KOPT-K1 (cell line): ENCODE measurements around the gene OTULIN.

ENCODE experiments used
- H3K27ac ChIP-seq: fragments of 200-600 bp; sonication (generic); 2 replicates; pipeline ENCODE4 v1.5.1; 2016; ENCODE audit warnings: antibody characterized with exemption, mild to moderate bottlenecking, low read depth, low read length; ENCODE audit not compliant: poor library complexity, severe bottlenecking
- H3K36me3 ChIP-seq: fragments of 200-600 bp; sonication (generic); 2 replicates; pipeline ENCODE4 v1.5.1; 2017; ENCODE audit warnings: antibody characterized with exemption, mild to moderate bottlenecking, low read length, moderate library complexity; ENCODE audit not compliant: insufficient read depth
- H3K9me3 ChIP-seq: fragments of 200-600 bp; sonication (generic); 2 replicates; pipeline ENCODE4 v1.5.1; 2017; ENCODE audit warnings: antibody characterized with exemption, low read length, mild to moderate bottlenecking; ENCODE audit not compliant: insufficient read depth, poor library complexity, severe bottlenecking

The OTULIN gene

GRCh38 chr5:14664270-14665100 is at the start of gene OTULIN:
Gene OTULIN (plus strand): TSS chr5:14664718. CDS start chr5:14664826, 108 bp downstream.
- Histone ChIP-seq H3K36me3 (peaks cover 23% of the 10 kb centered on the region), H3K9me3 (no peaks in the 10 kb centered on the region), H3K27ac (peak within 1 kb of the TSS; percentile 74)

- Histone ChIP-seq H3K27ac (no peak overlapping the region), H3K36me3 (no peaks in the 10 kb centered on the region), H3K9me3 (no peaks in the 10 kb centered on the region)
Measured at GRCh38 chr5:14615365-14615764, 49.2 kb upstream of the OTULIN start.

GRCh38 chr5:14617441-14617840 is 47.1 kb upstream of the OTULIN start:
- peaks cover 3% of the 10 kb centered on the region for H3K9me3 ChIP-seq
- H3K27ac ChIP-seq: no peak overlapping the region
- no peaks in the 10 kb centered on the region for H3K36me3 ChIP-seq

DNA sequence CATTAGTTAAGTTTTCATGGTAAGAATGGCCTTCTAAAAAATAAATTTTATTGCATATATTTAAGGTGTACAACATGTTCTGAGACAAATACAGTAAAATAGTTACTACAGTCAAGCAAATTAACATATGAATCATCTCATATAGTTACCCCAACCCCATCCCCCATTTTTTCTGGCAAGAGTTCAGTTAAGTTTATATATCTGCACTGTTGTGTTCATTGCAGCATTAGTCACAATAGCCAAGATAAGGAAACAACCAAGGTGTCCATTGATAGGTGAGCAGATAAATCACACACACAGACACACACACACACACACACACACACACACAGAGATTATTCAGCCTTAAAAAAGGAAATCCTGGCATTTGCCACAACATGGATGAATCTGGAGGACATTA is 37.2 kb upstream of the OTULIN start:
- no peaks in the 10 kb centered on the region for H3K36me3 ChIP-seq
- H3K27ac ChIP-seq: no peak overlapping the region
- no peaks in the 10 kb centered on the region for H3K9me3 ChIP-seq

- Histone ChIP-seq H3K9me3 (no peaks in the 10 kb centered on the region), H3K27ac (no peak overlapping the region), H3K36me3 (no peaks in the 10 kb centered on the region)
Measured at GRCh38 chr5:14628346-14628745, 36.2 kb upstream of the OTULIN start.

DNA sequence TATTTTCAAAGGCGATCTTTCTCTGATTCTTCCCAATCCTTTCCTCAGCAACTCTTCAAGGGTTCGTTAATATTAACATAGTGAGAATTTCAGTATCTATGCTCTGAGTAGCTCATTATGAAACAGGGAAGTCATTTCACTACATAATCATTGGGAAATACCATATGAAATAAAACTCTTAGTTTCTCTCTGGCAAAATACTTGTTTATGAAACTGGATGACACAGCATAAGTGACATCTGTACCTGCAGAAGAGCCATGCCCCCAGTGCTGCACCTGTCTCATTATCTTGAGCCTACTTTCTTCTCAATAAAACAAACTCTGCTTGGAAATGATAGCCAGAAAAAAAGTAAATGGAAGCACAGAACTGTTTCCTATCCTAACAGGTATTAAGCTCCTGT is 33.8 kb upstream of the OTULIN start:
- H3K27ac ChIP-seq: no peak overlapping the region
- no peaks in the 10 kb centered on the region for H3K36me3 ChIP-seq
- H3K9me3 ChIP-seq: no peaks in the 10 kb centered on the region

GRCh38 chr5:14635656-14636055 is 28.9 kb upstream of the OTULIN start:
- Histone ChIP-seq H3K27ac (no peak overlapping the region), H3K9me3 (no peaks in the 10 kb centered on the region)

GRCh38 chr5:14640765-14641164 is 23.8 kb upstream of the OTULIN start:
- H3K27ac ChIP-seq: no peak overlapping the region
- no peaks in the 10 kb centered on the region for H3K36me3 ChIP-seq
- H3K9me3 ChIP-seq: no peaks in the 10 kb centered on the region

More at GRCh38 chr5:14635656-14636055, 28.9 kb upstream of the OTULIN start:
- H3K36me3 ChIP-seq: no peaks in the 10 kb centered on the region

DNA sequence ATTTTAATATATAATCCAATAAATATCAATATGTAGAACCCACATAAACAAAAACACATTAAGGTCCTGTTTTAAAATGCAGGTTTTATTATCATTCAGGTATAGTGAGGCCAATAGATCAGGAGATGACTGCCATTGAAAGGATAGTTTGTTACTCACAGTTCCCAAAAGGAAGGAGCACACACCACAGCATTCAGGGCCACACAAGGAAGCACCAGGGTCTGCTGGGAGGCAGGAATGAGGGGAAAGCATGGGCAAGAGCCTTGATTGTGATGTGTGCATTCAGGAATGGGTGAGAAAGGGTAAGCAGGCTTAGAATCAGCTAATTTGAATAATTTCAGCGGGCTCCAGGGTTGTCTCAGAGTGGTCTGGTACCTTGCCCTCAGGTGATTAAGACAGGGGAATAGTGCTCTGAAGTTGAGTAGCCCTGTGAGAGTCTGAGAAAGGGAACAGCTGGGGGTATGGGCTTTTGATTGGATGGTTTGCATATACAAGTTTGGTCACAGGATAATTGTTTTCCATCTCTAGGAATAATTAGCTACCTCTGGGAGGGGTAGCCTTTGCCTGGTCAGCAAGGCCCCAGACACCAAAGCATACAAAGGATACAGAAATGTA is 19.8 kb upstream of the OTULIN start:
- no peaks in the 10 kb centered on the region for H3K9me3 ChIP-seq
- no peaks in the 10 kb centered on the region for H3K36me3 ChIP-seq
- no peak overlapping the region for H3K27ac ChIP-seq

DNA sequence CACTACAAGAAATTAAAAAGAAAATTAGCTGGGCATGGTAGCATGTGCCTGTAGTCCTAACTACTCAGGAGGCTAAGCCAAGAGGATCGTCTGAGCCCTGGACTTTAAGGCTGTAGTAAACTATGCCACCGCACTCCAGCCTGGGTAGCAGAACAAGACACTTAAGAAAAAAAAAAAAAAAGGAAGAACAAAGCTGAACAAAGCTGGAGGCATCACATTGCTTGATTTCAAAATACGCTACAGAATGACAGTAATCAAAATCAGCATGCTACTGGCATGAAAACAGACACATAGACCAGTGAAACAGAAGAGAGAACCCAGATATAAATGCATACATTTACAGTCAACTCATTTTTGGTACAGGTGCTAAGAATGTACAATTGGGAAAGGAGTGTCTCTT is 14.5 kb upstream of the OTULIN start:
- no peaks in the 10 kb centered on the region for H3K36me3 ChIP-seq
- H3K9me3 ChIP-seq: no peaks in the 10 kb centered on the region
- no peak overlapping the region for H3K27ac ChIP-seq

DNA sequence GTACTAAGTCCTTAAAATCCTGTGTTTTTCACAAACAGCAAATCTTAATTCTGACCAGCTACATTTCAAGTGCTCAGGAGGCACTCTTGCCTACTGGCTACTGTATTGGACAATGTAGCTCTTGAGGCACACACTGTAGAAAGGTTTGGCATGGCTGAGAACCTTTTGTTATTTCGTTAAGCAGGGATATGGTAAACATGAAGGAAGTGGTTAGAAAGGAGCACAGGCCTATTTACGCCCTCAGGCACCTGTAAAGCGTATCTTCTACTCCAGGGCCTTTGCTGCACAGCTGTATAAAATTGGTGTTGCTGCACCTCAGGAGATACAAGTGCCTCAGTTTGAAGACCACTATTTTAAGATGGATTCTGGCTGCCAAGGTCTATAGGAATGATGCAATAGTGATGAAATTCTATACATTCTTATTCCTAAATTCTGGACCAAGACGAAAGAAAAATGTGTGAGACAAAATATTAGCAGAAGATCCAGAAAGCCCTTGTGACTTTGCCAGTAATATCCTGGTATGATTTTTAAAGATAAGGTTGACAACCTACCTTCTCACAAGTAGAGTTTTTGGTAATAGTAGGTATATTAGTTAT is 9.3 kb upstream of the OTULIN start:
- Histone ChIP-seq H3K27ac (no peak overlapping the region), H3K9me3 (no peaks in the 10 kb centered on the region), H3K36me3 (no peaks in the 10 kb centered on the region)

DNA sequence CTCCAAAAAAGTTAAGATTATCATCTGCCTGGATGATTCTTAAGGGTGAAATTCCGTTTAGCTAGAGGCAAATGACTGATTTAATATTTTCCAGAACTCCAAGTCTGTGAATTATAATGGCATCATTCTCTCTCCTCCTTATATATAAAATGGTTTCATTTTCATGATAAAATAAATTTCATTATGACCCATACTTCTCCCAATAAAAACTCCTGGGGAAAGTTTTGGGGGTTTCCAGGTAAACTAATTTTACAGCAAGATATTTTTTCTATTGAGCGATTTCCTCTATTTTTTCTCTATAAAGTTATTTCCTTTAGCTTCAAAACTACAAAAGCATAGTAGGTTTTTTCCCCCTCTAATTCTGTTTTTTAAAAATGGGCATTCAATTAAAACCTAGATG is 7.6 kb upstream of the OTULIN start:
- H3K9me3 ChIP-seq: no peaks in the 10 kb centered on the region
- no peak overlapping the region for H3K27ac ChIP-seq
- H3K36me3 ChIP-seq: no peaks in the 10 kb centered on the region

DNA sequence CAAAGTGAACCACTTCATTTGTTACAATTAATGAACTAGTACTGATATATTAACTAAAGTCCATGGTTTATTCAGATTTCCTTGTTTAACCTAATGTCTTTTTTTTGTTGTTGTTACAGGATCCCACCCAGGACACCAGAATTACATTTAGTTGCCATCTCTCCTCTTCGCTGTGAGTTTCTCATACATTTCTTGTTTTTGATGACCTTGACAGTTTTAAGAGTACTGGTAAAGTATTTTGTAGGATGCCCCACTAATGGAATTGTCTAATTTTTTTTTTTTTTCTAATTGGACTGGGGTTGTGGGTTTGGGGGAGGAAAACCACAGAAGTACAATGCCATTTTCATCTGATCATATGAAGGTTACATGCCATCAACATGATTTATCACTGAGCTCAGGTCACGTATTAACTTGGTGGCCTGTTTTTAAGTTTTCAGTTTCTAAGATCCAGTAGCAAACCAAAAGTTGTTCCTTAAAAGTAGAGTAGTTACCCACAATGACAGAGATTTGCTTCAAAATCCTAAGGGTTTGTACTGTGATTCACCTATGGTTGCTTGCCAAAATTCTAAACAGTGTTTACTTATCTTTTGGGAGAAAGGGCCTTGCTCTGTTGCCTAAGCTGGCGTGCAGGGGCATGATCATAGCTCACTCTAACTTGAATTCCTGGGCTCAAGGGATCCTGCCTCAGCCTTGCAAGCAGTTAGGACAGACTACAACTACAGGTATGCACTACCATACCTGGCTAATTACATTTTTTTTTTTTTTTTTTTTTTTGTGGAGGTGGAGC is 4.5 kb upstream of the OTULIN start:
- no peaks in the 10 kb centered on the region for H3K9me3 ChIP-seq
- no peaks in the 10 kb centered on the region for H3K36me3 ChIP-seq
- H3K27ac ChIP-seq: no peak overlapping the region

- Histone ChIP-seq H3K9me3 (no peaks in the 10 kb centered on the region), H3K36me3 (no peaks in the 10 kb centered on the region), H3K27ac (no peak overlapping the region)
Measured at GRCh38 chr5:14660833-14661232, 3.7 kb upstream of the OTULIN start.

DNA sequence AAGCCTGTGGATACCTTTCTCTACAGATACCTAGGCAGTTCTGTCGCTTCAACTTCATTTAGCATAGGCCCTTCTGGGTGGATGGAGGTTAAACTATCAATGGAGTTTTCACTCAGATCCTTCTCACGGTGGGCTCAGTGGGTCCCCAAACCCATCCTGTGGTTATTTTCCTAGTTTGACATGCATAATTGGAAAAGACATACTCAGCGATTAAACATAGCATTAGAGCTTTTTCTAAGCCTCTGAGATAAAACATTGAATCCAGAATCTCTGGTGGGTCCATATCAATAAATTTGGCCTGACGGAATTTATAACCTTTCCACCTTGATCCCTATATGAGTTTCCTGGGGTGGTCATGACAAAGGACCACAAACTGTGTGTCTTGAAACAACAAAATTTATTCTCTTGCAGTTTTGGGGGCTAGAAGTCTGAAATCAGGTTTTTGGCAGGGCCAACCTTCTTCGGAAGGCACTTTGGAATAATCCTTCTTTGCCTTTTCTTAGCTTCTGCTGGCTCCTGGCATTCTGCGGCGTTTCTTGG is 1.7 kb upstream of the OTULIN start:
- H3K36me3 ChIP-seq: peaks cover 14% of the 10 kb centered on the region
- no peak overlapping the region for H3K27ac ChIP-seq
- H3K9me3 ChIP-seq: no peaks in the 10 kb centered on the region
